AML-193 (cell line): ENCODE data around the gene GNG7.
"Not testable (repeated sequence)": the region's sequence is repeated elsewhere in the genome, so short reads cannot be mapped to it uniquely, and the experiment has no call there.

ENCODE experiments used
- DNase-seq, 2 experiments: peaks; one replicate each; lab custom pipeline; 2025; lab: John Stamatoyannopoulos, UW

The GNG7 gene

GRCh38 chr19:2600914-2601870 is 101.3 kb downstream of the GNG7 start:
- no peak for DNase-seq

GRCh38 chr19:2594319-2594718 is 108.2 kb downstream of the GNG7 start:
- no peak for DNase-seq

DNA sequence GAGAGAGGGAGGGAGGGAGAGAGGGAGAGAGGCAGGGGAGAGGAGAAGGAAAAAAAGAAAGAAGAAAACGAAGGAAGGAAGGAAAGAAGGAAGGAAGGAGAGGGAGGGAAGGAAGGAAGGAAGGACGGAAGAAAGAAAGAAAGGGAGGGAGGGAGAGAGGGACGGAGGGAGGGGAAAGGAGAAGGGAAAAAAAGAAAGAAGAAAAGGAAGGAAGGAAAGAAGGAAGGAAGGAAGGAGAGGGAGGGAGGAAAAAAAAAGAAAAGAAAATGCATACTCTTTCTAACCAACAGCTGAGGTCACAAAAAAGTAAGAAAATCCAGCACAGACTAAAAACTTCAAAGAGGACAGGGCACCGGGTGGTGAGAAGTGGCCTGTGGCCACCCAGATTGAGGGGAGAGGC is 109.7 kb downstream of the GNG7 start:
- no peak for DNase-seq

GRCh38 chr19:2591537-2592291 is 110.8 kb downstream of the GNG7 start:
- DNase-seq = no peak

- no peak for DNase-seq
Observed at GRCh38 chr19:2590630-2591399, 111.7 kb downstream of the GNG7 start.

- DNase-seq = no peak
Observed at GRCh38 chr19:2589441-2589840, 113.1 kb downstream of the GNG7 start.

GRCh38 chr19:2588081-2588777 is 114.3 kb downstream of the GNG7 start:
- DNase-seq = no peak

DNA sequence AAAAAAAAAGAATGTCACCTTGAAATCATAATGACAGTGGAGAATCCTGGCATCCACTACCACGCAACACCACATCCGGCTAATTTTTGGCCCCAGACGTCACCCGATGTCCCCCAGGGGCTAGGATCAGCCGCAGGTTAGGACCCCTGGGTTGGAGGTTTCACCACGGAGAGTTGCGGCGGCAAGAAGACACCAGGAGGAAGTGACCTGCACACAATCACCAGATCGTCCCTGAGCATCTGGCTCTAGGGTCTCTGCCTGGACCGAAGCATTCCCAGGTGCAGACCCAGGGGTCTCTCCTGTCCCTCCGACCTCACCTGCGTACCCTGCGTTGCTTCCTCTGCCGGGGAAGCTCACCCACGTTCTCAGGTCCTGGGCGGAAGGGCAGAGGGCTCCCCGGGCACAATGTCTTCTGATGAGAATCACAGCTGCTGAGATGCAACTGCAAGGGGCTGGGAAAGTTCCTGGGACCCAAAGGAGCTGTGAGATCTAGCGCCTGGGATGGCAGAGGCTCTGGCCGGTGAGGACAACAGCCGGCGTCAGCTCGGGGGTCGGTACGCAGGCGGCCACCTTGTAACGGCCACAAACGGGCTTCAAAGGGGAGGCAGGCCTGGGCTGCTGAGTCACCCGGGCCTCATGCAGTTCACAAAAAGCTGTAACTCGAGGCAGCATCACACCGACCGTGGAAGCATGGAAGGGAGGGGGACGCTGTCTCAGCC is 115.3 kb downstream of the GNG7 start:
- no peak for DNase-seq

DNA sequence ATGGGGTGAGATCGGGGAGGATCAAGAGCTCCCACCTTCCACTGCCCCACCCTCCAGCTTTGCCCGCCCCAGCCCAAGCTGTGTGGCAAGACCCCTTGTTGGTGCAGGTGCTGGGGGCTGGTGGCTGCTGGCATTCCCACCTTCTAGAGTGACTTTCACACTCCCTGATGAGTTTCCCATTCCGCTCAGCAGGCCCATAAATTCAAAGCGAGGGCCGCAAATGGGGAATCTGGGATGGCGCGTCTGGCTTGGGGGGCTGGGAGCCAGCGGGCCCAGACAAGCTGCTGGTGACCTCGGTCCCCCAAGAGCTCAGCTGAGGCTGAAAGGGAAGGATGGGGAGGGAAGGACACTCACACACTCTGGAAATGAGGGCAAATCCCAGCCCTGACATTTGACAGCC is 116.3 kb downstream of the GNG7 start:
- no peak for DNase-seq

GRCh38 chr19:2584002-2584401 is 118.5 kb downstream of the GNG7 start:
- no peak for DNase-seq

DNA sequence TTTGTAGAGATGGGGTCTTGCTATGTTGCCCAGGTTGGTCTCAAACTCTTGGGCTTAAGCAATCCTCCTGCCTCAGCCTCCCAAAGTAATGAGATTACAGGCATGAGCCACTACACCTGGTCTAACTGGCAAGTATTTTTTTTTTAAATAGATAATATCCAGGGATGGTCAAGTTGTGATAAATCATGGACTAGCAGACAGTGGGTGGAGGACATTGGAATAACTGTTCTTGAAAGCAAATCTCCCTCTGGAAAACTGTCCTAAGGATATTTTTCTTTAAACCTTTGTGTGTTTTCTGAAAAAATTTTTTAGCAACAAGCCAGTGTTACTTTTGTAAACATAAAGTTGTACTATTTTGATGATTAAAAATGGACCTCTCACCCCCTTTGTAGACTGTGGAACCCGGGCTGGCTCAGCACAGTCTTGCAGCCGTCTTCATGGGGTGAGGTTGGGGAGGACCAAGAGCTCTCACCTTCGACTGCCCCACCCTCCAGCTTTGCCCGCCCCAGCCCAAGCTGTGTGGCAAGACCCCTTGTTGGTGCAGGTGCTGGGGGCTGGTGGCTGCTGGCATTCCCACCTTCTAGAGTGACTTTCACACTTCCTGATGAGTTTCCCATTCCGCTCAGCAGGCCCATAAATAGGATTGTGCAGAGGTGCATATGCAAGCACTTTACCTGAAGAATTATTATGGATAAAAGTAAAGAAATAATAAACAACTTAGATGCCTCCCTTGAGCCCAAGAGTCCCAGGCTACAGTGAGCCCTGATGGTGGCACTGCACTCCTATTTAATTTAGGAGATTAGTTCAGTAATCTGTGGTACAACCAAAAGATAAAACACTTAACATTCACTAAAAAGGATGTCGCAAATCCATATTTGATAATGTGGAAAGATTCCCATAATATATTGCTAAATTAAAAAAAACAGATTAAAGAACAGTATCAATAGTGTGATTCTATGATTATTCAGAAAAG is 119.2 kb downstream of the GNG7 start:
- DNase-seq = no peak

DNA sequence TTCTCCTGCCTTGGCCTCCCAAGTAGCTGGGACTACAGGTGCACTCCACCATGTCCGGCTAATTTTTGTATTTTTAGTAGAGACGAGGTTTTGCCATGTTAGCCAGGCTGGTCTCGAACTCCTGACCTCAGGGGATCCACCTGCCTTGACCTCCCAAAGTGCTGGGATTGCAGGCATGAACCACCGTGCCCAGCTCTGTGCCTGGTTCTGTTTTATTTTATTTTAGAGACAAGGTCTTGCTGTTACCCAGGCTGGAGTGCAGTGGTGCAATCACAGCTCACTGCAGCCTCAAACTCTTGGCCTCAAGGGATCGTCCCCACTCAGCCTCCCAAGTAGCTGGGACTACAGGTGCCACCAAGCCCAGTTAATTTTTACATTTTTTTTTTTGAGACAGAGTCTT is 122.1 kb downstream of the GNG7 start:
- DNase-seq = not testable (repeated sequence)

DNA sequence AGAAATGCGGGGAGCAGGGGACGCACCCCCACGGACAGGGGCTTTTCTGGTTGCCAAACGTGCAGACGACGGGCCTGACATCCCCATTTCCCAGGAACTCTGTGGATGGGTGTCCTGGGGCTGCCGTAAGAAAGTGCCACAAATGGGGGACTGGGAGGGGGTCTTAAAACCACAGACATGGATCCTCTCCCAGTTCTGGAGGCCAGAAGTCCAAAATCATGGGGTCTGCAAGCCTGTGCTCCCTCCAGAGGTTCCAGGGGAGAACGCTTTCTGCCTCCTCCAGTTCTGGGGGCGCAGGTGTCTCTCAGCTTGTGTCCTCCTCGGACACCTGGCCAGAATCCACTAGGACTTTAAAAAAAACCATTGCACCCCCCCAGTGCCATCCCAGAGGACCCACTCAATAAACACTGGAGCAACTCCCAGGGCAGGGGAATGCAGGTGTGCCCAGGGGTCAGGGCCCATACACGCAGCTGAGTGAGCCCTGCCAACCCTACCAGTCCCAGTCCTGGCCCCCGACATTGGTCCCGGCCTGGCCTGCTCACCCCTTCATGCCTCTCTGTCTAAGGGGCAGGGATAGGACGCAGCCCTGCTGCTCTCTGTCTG is 122.7 kb downstream of the GNG7 start:
- DNase-seq = no peak

- DNase-seq = no peak
Observed at GRCh38 chr19:2578901-2579677, 123.4 kb downstream of the GNG7 start.

- no peak for DNase-seq
Observed at GRCh38 chr19:2578391-2578890, 124.1 kb downstream of the GNG7 start.

GRCh38 chr19:2577722-2578335 is 124.7 kb downstream of the GNG7 start:
- no peak for DNase-seq

GRCh38 chr19:2575734-2576481 is 126.6 kb downstream of the GNG7 start:
- no peak for DNase-seq
